NCI-H187 (cell line): ENCODE results near the gene EPHB2.

Source experiments
- DNase-seq, 2 experiments: peaks; one replicate each; lab custom pipeline; 2025; lab: John Stamatoyannopoulos, UW

The EPHB2 gene

GRCh38 chr1:22801761-22802160 lies 91.1 kb downstream of the EPHB2 start:
- no peak for DNase-seq

- DNase-seq = no peak
These were observed 93.2 kb downstream of the EPHB2 start for GRCh38 chr1:22803833-22804232.

DNA sequence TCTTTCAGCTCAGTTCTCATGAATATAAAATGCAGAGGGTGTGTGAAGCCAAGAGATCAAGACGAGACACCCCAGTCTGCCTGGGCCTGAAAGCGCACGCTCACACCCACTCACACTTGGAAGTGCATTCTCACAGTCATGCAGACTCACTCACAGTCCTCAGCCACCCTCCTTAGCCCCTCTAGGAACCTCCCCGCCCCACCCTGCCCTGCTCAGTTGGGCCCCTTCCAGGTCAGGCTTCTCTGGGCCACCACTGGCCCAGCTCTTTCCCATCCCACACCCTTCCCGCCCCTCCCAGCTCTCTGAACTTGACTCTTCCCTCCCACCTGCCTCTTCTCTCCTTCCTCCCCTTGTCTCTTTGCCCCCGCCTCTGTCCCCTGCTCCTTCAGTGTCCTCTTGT lies 93.8 kb downstream of the EPHB2 start:
- DNase-seq = no peak

DNA sequence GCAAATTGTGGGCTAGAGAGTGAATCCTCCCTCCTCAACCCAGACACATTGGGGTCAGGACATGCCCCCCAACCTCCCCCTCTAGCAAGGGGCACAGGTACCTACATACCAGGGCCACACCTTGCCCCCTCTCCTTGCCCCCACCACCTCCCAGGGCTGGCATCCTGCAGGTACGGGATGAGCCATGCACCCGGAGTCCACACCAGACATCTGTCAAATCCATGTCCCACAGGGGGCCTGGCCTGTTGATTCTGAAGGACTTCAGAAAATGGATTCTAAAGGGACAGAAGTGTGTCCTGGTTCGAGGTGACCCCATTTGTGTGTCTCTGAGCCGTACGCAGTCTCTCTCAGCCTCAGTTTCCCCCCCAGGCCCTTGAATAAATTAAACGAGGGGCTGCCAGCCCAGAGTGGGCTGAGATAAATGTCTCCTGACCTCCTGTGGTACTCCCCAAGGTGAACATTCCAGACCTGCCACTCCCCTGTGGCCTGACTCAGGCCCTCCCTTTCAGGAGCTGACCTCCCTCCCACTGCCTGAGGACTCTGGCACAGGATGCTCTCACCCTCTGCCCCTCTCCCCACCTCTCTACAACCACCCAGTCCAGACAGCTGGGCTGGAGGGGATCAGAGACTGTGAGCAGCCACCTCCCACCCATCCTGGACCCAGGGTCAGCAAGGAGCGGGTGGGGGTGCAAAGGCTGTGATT lies 94.5 kb downstream of the EPHB2 start:
- no peak for DNase-seq

- no peak for DNase-seq
These were observed 95.0 kb downstream of the EPHB2 start for GRCh38 chr1:22805672-22806038.

- DNase-seq = no peak
These were observed 95.9 kb downstream of the EPHB2 start for GRCh38 chr1:22806584-22806983.

DNA sequence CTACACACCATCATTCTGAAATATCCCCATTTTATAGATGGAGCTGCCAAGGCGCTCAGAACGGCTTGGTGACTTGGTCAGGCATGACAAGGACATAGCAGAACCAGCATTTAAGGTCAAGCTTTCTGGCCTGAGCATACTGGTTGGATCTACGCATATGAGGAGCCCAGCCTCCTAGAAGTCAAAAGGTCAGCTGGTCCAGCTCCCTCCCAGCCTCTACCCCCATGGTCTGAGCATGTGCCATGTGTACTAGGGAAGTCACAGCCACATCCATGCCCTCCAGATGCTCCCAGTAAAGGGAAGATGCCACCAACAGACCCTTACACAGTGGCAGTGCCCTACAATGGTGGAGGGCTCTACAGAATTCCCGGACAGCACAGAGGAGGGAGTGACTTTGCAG lies 96.7 kb downstream of the EPHB2 start:
- DNase-seq = no peak

DNA sequence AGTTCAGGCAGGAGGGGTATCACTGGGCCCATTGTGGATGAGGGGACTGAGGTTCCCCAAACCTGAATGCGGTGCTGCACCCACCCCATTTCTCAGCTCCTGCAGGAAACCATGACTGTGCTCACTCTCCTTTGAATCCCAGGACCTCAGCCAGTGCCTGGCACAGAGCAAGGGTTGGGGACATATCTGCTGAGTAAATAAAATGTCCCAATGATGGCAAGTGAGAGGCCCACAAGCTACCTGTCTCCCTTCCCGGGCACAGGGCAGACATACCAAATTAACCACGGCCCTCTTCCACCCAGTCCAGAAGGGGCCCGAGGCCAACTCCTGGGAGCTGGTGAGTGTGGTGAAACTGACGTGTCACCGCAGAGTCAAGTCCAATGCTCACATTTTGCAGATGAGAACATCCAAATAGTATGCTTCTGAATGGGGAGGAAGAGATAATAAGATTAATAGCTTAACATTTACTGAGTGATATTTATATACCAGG lies 97.6 kb downstream of the EPHB2 start:
- no peak for DNase-seq

DNA sequence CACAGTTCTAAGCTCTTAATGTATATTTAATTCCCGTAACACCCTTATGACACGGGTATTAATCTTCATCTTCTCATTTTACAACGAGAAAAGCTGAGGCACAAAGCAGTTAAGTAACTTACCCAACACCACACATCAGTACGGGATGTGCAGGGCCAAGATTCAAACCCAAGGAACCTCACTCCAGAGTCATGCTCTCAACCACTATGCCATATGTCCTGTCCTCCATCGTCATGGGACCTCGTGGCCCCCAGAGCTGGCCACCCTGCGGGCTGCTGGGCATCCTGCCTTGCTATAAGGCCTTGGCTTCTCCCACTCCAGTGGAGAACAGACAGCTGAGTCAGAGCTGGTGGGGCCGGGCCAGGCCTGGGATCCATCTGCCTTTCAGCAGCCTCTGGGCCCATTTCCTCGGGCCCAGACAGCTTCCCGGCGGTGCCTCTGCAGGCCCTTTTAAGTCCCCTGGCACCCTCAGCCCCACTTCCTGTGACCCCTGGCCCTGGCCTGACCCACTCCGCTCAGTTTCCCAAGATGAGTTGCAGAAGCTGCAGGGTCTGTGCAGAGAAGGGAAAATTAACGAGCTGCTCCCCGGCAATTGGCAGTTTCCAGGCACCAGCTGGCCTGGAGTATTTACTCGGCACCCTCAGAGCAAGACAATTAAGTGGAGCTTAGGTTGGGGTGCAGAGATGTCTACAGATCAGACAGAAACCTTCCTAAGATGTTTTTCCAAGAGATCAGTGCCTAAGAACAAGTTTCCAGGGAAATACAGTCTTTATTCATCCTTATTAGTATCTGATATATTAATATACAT lies 98.2 kb downstream of the EPHB2 start:
- no peak for DNase-seq

GRCh38 chr1:22809783-22810182 lies 99.1 kb downstream of the EPHB2 start:
- DNase-seq = no peak

DNA sequence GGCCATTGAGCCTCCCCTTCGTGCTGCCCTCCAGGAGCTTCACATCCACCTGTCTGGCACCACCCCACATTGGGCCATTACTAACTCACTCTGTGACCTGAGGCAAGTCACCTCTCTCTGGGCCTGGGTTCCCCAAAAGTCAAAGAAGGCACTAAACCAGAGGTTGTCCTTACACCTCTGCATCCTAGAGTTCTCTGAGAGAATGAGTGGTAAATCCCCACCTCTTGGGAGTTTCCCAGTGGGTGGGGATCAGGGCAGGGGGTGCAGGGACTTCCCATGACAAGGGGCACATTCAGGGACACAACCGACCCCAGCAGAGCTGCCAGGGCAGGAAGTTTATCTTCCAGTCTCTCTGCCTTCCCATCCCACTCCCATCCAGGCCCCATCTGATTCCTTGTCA lies 99.7 kb downstream of the EPHB2 start:
- DNase-seq = no peak

GRCh38 chr1:22812092-22812880 lies 101.6 kb downstream of the EPHB2 start:
- no peak for DNase-seq

DNA sequence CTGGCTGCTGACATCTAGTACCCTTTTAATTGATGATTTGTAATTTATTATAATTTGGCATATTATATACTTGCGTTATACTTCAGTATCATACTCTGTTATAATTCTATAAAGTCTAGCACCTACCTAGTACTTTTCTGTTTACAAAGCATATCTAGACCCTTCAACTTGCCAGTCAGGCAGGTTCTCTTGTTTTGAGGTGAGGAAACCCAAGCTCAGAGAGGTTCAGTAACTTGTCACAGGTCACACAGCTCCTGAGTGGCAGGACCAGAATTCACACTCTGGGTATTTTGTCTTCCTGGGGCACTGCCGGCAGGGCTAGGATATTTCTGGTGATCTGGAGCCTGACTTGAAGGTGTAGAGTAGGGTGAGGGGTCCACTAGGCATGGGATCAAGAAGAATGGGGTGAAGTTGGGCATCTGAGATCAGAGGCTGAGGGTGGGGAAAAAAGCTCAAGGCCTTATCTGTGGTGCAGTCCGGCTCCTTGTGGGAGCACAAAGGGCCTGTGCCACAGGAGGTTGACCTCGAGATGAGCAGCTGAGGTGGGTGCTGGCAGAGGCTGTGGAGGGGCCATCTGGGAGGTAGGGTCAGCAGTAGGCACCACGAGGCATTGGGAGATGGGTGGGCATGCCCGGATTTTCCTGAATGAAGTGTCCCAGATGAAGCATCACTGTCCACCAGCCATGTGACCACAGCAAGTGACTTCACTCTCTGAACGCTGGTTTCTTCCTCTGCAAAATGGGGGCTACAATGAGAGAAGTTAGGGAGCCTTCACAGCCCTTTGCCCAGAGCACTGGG lies 102.6 kb downstream of the EPHB2 start:
- no peak for DNase-seq

- peak in 1 of 2 experiments; percentile 17 for DNase-seq
These were observed 103.8 kb downstream of the EPHB2 start for GRCh38 chr1:22814176-22815042.

- no peak for DNase-seq
These were observed 104.4 kb downstream of the EPHB2 start for GRCh38 chr1:22815043-22815365.

DNA sequence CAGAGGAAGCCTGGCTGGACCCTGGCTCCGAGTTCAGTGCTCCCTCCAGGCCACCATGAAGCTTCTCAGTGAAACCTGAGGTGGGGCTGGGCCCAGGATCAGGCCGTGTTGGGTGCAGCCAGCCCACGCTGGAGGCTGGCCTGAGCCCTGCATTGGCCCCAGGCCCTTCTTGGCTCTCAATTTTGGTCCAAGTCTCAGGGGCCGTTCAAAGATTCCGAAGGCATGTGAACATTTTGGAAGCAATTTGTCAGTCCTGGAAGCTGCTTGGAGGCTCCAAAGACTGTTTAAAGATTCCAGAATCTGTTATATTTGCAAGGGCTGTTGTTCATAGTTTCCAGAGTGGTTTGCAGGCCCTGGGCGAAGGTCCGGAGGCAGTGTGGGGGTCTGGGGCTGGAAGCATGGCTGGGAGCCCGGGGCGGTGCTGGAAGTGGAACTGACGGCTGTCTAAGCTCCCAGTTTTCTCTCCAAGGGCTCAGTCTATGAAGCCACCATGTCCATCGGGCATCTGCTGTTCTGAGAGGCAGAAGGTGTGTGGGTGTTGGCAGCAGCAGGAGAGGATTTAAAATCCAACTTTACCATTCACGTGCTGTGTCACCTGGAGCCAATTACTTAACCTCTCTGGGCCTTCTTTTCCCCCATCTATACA lies 104.9 kb downstream of the EPHB2 start:
- DNase-seq = no peak

DNA sequence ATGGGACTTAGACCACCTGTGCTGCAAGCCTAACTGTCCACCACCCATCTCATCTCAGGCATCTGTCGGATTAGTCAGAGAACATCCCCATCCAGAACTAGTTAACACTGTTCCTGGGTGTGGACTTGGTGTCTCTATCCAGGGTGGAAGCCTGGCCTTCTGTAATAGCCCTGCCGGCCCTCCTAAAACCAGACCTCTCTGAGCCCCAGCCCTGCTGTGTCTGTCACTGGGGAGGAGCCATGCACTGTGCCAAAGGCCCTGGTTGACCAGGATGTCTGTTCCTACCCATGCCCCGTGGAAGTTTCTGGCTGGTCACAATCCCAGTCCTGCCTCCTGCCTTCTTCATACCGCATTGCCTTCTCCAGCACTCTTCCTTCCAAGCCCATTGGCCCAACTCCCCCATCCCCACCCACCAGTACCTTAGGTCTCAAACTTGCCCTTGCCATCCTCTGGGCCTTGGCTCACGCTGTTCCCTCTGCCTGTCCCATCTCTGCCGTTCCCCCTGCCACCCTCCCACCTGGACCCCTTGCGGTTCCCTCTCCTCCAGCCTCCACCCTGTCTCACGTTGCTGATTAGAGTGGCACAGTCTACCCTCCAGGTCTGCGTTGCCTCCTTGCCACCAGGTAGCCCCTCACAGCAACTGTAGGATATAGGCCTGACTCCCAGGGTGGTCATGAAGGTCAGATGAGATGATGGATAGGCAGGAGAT lies 105.6 kb downstream of the EPHB2 start:
- DNase-seq = no peak

DNA sequence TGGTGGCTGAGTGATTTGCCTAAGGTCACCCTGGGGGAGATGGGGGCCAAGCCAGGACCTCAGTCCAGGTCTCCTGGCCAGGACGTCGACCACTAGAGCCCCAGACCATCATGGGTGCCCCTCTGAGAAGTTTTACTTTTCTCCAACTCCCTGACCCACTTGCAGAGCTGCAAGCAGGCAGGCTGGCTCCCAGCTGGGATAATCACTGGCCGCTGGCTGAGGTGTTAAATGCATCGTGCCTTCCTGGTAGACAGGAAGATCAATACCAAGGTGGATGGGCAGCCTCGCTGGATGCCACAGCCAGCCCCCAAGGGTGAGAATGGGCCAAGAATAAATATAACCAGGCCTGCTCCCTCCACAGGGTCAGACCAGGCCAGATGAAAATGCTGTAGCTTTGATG lies 106.2 kb downstream of the EPHB2 start:
- DNase-seq = no peak

DNA sequence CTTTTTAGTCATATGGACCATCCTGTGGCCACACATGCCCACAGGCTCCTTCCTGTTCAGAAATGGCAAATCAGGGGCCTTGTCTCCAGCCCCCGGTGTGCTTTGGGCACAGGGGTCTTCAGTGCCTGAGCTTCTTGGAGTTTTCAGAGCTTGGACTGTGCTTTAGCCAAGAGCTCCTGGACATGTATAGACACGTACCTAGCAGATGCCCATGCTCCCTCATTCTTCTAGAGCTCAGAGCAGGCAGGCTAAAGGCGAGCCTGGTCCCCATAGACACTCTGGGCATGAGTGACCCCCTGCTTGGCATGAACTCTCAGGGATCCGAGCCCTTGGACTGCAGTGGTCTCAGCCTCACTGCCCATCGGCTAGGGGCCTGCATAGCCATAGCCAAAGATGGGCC lies 106.8 kb downstream of the EPHB2 start:
- no peak for DNase-seq
